Lower leg skin (tissue), 4 donors: ENCODE results near the gene ZSWIM6. TPM values are rescaled to one million over a fixed set of nuclear protein-coding genes. Genes with fewer than 3 reads are reported as not detected.

Experiments used
- DNase-seq, 2 donors: peaks; one replicate each; pipeline ENCODE4 v3.0.0-alpha.2; 2019; ENCODE audit warnings: low spot score in 2 of 2
- H3K4me3 ChIP-seq: fragments of 200-600 bp; sonication (generic); 2 replicates; pipeline ENCODE4 v1.5.1; 2017; ENCODE audit warnings: mild to moderate bottlenecking, low read depth; ENCODE audit not compliant: poor library complexity, severe bottlenecking
- CTCF ChIP-seq, 3 donors: fragments of 450-650 bp; IDR thresholded peaks; one replicate each; pipeline ENCODE4 v1.5.1; 2016; ENCODE audit warnings: antibody characterized with exemption in 3 of 3, mild to moderate bottlenecking in 3 of 3, moderate library complexity in 2 of 3
- POLR2A ChIP-seq, 2 donors: fragments of 450-650 bp; IDR thresholded peaks; one replicate each; pipeline ENCODE4 v1.6.1; 2016 to 2017; ENCODE audit warnings: antibody characterized with exemption in 2 of 2, mild to moderate bottlenecking in 1 of 2, moderate library complexity in 1 of 2
- WGBS, 2 donors: methylation state at CpG; one replicate each; pipeline ENCODE4 v1.1.5; 2018; 5-methylcytosine and 5-hydroxymethylcytosine counted together
- intact Hi-C: fragments of 100-400 bp; cut with DNase I; formaldehyde crosslinking; loops from one replicate; pipeline ENCODE4 v1.15.0; 2023; ENCODE audit warnings: low total_unique reads
- total RNA-seq, 4 donors: library from RNA; depleted of rRNA; stranded (reverse); fragments of >200 nt; gene quantifications; one replicate each; pipeline ENCODE4 v1.1.0, GENCODE V29; 2016

The ZSWIM6 gene
- total RNA-seq, 4 donors from 2014 or later = 7.1 to 8.7 (median 8.1) TPM

- WGBS, 2 donors = 90 to 96% methylated on average over 4 of the region's 4 CpGs
- TF ChIP-seq CTCF (IDR thresholded peaks at IDR 0.05) (no peak), POLR2A (IDR thresholded peaks at IDR 0.05) (no peak)
- H3K4me3 ChIP-seq = no peak overlapping the region
- intact Hi-C loops = no loop called here
- no peak for DNase-seq
These were observed 29.9 kb upstream of the ZSWIM6 start for GRCh38 chr5:61302200-61302563.

GRCh38 chr5:61303346-61303745 lies 28.7 kb upstream of the ZSWIM6 start:
- WGBS, 2 donors = 57 to 60% methylated on average over 4 of the region's 4 CpGs
- intact Hi-C loops = no loop called here
- no peak overlapping the region for H3K4me3 ChIP-seq
- DNase-seq = no peak
- TF ChIP-seq CTCF (IDR thresholded peaks at IDR 0.05) (no peak), POLR2A (IDR thresholded peaks at IDR 0.05) (no peak)

- DNase-seq = no peak
- TF ChIP-seq CTCF (IDR thresholded peaks at IDR 0.05) (no peak), POLR2A (IDR thresholded peaks at IDR 0.05) (no peak)
- intact Hi-C loops = no loop called here
- H3K4me3 ChIP-seq = no peak overlapping the region
- 39 to 53% methylated on average over 9 to 15 of the region's 15 CpGs for WGBS, 2 donors
These were observed 27.3 kb upstream of the ZSWIM6 start for GRCh38 chr5:61304590-61305381.

- WGBS, 2 donors = 71 to 76% methylated on average over 5 of the region's 5 CpGs
These were observed 25.4 kb upstream of the ZSWIM6 start for GRCh38 chr5:61306531-61307131.

GRCh38 chr5:61307191-61307590 lies 24.9 kb upstream of the ZSWIM6 start:
- intact Hi-C loops = no loop called here

More at GRCh38 chr5:61306531-61307131, 25.4 kb upstream of the ZSWIM6 start:
- no peak for DNase-seq
- intact Hi-C loops = no loop called here
- H3K4me3 ChIP-seq = no peak overlapping the region
- TF ChIP-seq POLR2A (IDR thresholded peaks at IDR 0.05) = no peak

More at GRCh38 chr5:61307191-61307590, 24.9 kb upstream of the ZSWIM6 start:
- WGBS, 2 donors = 61 to 82% methylated on average over 3 of the region's 3 CpGs
- no peak for TF ChIP-seq POLR2A (IDR thresholded peaks at IDR 0.05)
- TF ChIP-seq CTCF (IDR thresholded peaks at IDR 0.05) = no peak
- no peak overlapping the region for H3K4me3 ChIP-seq
- no peak for DNase-seq
